Measurements from ENCODE around the gene SLU7. TPM values are rescaled to one million over a fixed set of nuclear protein-coding genes. Genes with fewer than 3 reads are reported as not detected.

Gene SLU7
- polyA plus RNA-seq, 1 donor from 2014 or later = 82.2 TPM

- peak within 1 kb of the TSS; percentile 70 for H3K4me3 ChIP-seq (ENCODE audit: low read length)
- no peaks in the 10 kb centered on the region for H4K20me1 ChIP-seq (ENCODE audit: insufficient read depth)
- H3K9me3 ChIP-seq (ENCODE audit: low read length) = no peaks in the 10 kb centered on the region
- H3K4me2 ChIP-seq (ENCODE audit: low read length) = peak within 1 kb of the TSS; percentile 96
- peak within 1 kb of the TSS; percentile 91 for H3K9ac ChIP-seq (ENCODE audit: low read length)
- no peaks in the 10 kb centered on the region for H3K27me3 ChIP-seq (ENCODE audit: insufficient read depth, low read depth, low read length)
- peak within 1 kb of the TSS; percentile 90 for H3K27ac ChIP-seq (ENCODE audit: low read length)
- H3K9me2 ChIP-seq (ENCODE audit: insufficient read depth, low read length) = no peaks in the 10 kb centered on the region
- peaks cover 28% of the 10 kb centered on the region for H3K79me2 ChIP-seq (replicated peaks; ENCODE audit: insufficient read depth, low read length)
- no peaks in the 10 kb centered on the region for H3K36me3 ChIP-seq (ENCODE audit: insufficient read depth, low read length)
- H2AFZ ChIP-seq (ENCODE audit: low read depth, low read length) = peak within 1 kb of the TSS; percentile 84
- H3F3A ChIP-seq (ENCODE audit: insufficient read depth, low read length, poor library complexity, severe bottlenecking) = peaks cover 10% of the 10 kb centered on the region
- TF ChIP-seq CTCF (IDR thresholded peaks at IDR 0.05; ENCODE audit: poor library complexity, severe bottlenecking) (peak; percentile 10), EZH2 (IDR thresholded peaks at IDR 0.05; ENCODE audit: borderline replicate concordance, insufficient read depth, low read length, poor library complexity, severe bottlenecking) (no peak), SMC3 (conservative IDR thresholded peaks at IDR 0.05; ENCODE audit: poor library complexity) (peak; percentile 38), TAF1 (IDR thresholded peaks at IDR 0.05; ENCODE audit: low read depth) (peak; percentile 87), REST (IDR thresholded peaks at IDR 0.05; ENCODE audit: borderline replicate concordance) (peak; percentile 69), EP300 (conservative IDR thresholded peaks at IDR 0.05; ENCODE audit: poor library complexity, severe bottlenecking) (peak; percentile 43), POLR2AphosphoS5 (IDR thresholded peaks at IDR 0.05) (peak; percentile 98), RAD21 (conservative IDR thresholded peaks at IDR 0.05) (peak; percentile 38), MXI1 (conservative IDR thresholded peaks at IDR 0.05; ENCODE audit: poor library complexity, severe bottlenecking) (peak; percentile 68)
Measured at GRCh38 chr5:160399402-160400353, 19.2 kb downstream of the SLU7 start, which contains the start of gene FAM200C. Gene FAM200C, minus strand, starts transcription at chr5:160400054. Its CDS starts 4,564 bp downstream, at chr5:160395490.

- no peaks in the 10 kb centered on the region for H4K20me1 ChIP-seq (ENCODE audit: insufficient read depth)
- no peaks in the 10 kb centered on the region for H3K27me3 ChIP-seq (ENCODE audit: insufficient read depth, low read depth, low read length)
- H3K79me2 ChIP-seq (replicated peaks; ENCODE audit: insufficient read depth, low read length) = peaks cover 28% of the 10 kb centered on the region
- no peak overlapping the region for H2AFZ ChIP-seq (ENCODE audit: low read depth, low read length)
- H3K9me3 ChIP-seq (ENCODE audit: low read length) = no peaks in the 10 kb centered on the region
- peak overlapping the region; percentile 70 for H3K4me3 ChIP-seq (ENCODE audit: low read length)
- H3K27ac ChIP-seq (ENCODE audit: low read length) = no peak overlapping the region
- H3K4me2 ChIP-seq (ENCODE audit: low read length) = peak overlapping the region; percentile 96
- TF ChIP-seq POLR2AphosphoS5 (IDR thresholded peaks at IDR 0.05) = no peak
- TF ChIP-seq EZH2 (IDR thresholded peaks at IDR 0.05; ENCODE audit: borderline replicate concordance, insufficient read depth, low read length, poor library complexity, severe bottlenecking) = no peak
- TF ChIP-seq MXI1 (conservative IDR thresholded peaks at IDR 0.05; ENCODE audit: poor library complexity, severe bottlenecking) = no peak
- TF ChIP-seq EP300 (conservative IDR thresholded peaks at IDR 0.05; ENCODE audit: poor library complexity, severe bottlenecking) = no peak
- TF ChIP-seq SMC3 (conservative IDR thresholded peaks at IDR 0.05; ENCODE audit: poor library complexity) = no peak
- no peak for TF ChIP-seq TAF1 (IDR thresholded peaks at IDR 0.05; ENCODE audit: low read depth)
- no peaks in the 10 kb centered on the region for H3K9me2 ChIP-seq (ENCODE audit: insufficient read depth, low read length)
- peaks cover 10% of the 10 kb centered on the region for H3F3A ChIP-seq (ENCODE audit: insufficient read depth, low read length, poor library complexity, severe bottlenecking)
- no peaks in the 10 kb centered on the region for H3K36me3 ChIP-seq (ENCODE audit: insufficient read depth, low read length)
- H3K9ac ChIP-seq (ENCODE audit: low read length) = peak overlapping the region; percentile 91
Measured at GRCh38 chr5:160398806-160399205, 20.1 kb downstream of the SLU7 start.
